ENCODE measurements around the gene FBXO21.

DNA sequence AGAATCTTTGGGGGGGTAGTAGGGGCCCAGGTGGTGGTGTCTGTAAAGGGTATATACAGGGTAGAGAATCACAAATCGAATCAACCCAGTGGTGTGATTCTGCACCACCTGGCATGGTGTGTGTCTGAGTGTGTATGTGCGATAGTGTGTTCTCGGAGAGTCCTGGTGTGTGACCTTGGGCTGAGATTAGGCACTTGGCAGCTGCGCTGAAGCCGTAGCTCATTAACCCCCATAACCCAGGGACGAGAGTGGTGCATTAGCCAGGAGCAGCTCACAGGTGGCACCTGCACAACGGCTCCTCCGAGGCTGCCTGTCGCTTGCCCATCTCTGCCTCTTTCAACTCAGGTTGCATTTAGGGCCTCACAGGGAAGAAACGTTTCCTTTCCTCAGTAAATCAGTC lies 75.5 kb downstream of the FBXO21 start:
- TF ChIP-seq, protein P1, sequence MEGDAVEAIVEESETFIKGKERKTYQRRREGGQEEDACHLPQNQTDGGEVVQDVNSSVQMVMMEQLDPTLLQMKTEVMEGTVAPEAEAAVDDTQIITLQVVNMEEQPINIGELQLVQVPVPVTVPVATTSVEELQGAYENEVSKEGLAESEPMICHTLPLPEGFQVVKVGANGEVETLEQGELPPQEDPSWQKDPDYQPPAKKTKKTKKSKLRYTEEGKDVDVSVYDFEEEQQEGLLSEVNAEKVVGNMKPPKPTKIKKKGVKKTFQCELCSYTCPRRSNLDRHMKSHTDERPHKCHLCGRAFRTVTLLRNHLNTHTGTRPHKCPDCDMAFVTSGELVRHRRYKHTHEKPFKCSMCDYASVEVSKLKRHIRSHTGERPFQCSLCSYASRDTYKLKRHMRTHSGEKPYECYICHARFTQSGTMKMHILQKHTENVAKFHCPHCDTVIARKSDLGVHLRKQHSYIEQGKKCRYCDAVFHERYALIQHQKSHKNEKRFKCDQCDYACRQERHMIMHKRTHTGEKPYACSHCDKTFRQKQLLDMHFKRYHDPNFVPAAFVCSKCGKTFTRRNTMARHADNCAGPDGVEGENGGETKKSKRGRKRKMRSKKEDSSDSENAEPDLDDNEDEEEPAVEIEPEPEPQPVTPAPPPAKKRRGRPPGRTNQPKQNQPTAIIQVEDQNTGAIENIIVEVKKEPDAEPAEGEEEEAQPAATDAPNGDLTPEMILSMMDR (IDR thresholded peaks at IDR 0.05), result no peak
- no peak for TF ChIP-seq ZFX (IDR thresholded peaks at IDR 0.05; ENCODE audit: borderline replicate concordance)

Measured in 22Rv1 (cell line).